ENCODE data around the gene SLC8A1.

- TF ChIP-seq CTCF (IDR thresholded peaks at IDR 0.05) (no peak), POLR2AphosphoS5 (IDR thresholded peaks at IDR 0.05) (no peak), POLR2A (IDR thresholded peaks at IDR 0.05) (no peak)
Observed at GRCh38 chr2:40317761-40318160, 134.1 kb downstream of the SLC8A1 start.
